Measurements from ENCODE around the gene CFAP46. TPM values are rescaled to one million over a fixed set of nuclear protein-coding genes. Genes with fewer than 3 reads are reported as not detected.

CFAP46 gene
- total RNA-seq, 4 donors from 2014 or later, result not detected

GRCh38 chr10:132837905-132838304 is 104.5 kb downstream of the CFAP46 start:
- peak in 2 of 3 donors; percentile 34 to 37 for DNase-seq
- Histone ChIP-seq H3K36me3 (no peaks in the 10 kb centered on the region), H3K4me1 (peaks cover 0 to 4% (median 0%) of the 10 kb centered on the region in 4 donors), H3K27me3 (no peaks in the 10 kb centered on the region), H3K27ac (no peak overlapping the region), H3K4me3 (no peak overlapping the region), H3K9me3 (peaks cover 0 to 14% (median 6%) of the 10 kb centered on the region in 4 donors)
- TF ChIP-seq CTCF (IDR thresholded peaks at IDR 0.05), result no peak
- no peak for TF ChIP-seq POLR2A (IDR thresholded peaks at IDR 0.05)

- no peak overlapping the region for H3K27ac ChIP-seq
- no peak overlapping the region for H3K4me3 ChIP-seq
- H3K27me3 ChIP-seq, result no peaks in the 10 kb centered on the region
- TF ChIP-seq CTCF (IDR thresholded peaks at IDR 0.05), result peak; percentile 33 to 87 (median 70)
- no peak for TF ChIP-seq POLR2A (IDR thresholded peaks at IDR 0.05)
- H3K36me3 ChIP-seq, result no peaks in the 10 kb centered on the region
- peaks cover 0 to 7% (median 2%) of the 10 kb centered on the region in 4 donors for H3K9me3 ChIP-seq
- peaks cover 0 to 4% (median 0%) of the 10 kb centered on the region in 4 donors for H3K4me1 ChIP-seq
- peak in 2 of 3 donors; percentile 53 for DNase-seq
Observed at GRCh38 chr10:132836832-132837540, 105.4 kb downstream of the CFAP46 start.

- TF ChIP-seq CTCF (IDR thresholded peaks at IDR 0.05) (no peak), POLR2A (IDR thresholded peaks at IDR 0.05) (no peak)
- H3K27ac ChIP-seq, result no peak overlapping the region
- no peak overlapping the region for H3K4me3 ChIP-seq
- peaks cover 0 to 1% (median 0%) of the 10 kb centered on the region in 4 donors for H3K9me3 ChIP-seq
- peaks cover 0 to 4% (median 0%) of the 10 kb centered on the region in 4 donors for H3K4me1 ChIP-seq
- H3K36me3 ChIP-seq, result no peaks in the 10 kb centered on the region
- no peaks in the 10 kb centered on the region for H3K27me3 ChIP-seq
- peak in 2 of 3 donors; percentile 40 to 44 for DNase-seq
Observed at GRCh38 chr10:132836248-132836831, 106.0 kb downstream of the CFAP46 start.

- Histone ChIP-seq H3K27me3 (no peaks in the 10 kb centered on the region), H3K36me3 (no peaks in the 10 kb centered on the region), H3K4me3 (no peak overlapping the region), H3K27ac (no peak overlapping the region), H3K9me3 (no peaks in the 10 kb centered on the region), H3K4me1 (peaks cover 0 to 4% (median 0%) of the 10 kb centered on the region in 4 donors)
- TF ChIP-seq CTCF (IDR thresholded peaks at IDR 0.05) (no peak), POLR2A (IDR thresholded peaks at IDR 0.05) (no peak)
- DNase-seq, result no peak
Observed at GRCh38 chr10:132835848-132836233, 106.5 kb downstream of the CFAP46 start.

- H3K27ac ChIP-seq, result no peak overlapping the region
- H3K4me1 ChIP-seq, result peaks cover 0 to 4% (median 0%) of the 10 kb centered on the region in 4 donors
- TF ChIP-seq CTCF (IDR thresholded peaks at IDR 0.05), result no peak
- no peak for TF ChIP-seq POLR2A (IDR thresholded peaks at IDR 0.05)
- peak in 1 of 3 donors; percentile 35 for DNase-seq
- no peaks in the 10 kb centered on the region for H3K36me3 ChIP-seq
- no peaks in the 10 kb centered on the region for H3K27me3 ChIP-seq
- H3K9me3 ChIP-seq, result no peaks in the 10 kb centered on the region
- H3K4me3 ChIP-seq, result no peak overlapping the region
Observed at GRCh38 chr10:132834891-132835847, 107.2 kb downstream of the CFAP46 start.

Data from Peyer's patch (tissue), 4 donors.